H1 (cell line): ENCODE measurements around the gene PKDREJ. TPM values are rescaled to one million over a fixed set of nuclear protein-coding genes. Genes with fewer than 3 reads are reported as not detected.

ENCODE experiments used
- CTCF ChIA-PET: fragments of 300-600 bp; sonication (Branson Sonifier 250); formaldehyde crosslinking; loops from one replicate; lab custom pipeline; 2021; ENCODE audit not compliant: partially characterized antibody; lab: Charles Lee
- POLR2A ChIA-PET: fragments of 300-600 bp; sonication (Branson Sonifier 250); formaldehyde crosslinking; loops from one replicate; lab custom pipeline; 2021; ENCODE audit warnings: inconsistent platforms; ENCODE audit not compliant: partially characterized antibody; lab: Charles Lee
- DNase-seq, 2 experiments: peaks; one replicate each; pipeline versions ENCODE4 v3.0.0 to v3.0.0-alpha.2; 2010 to 2022; ENCODE audit warnings: low spot score in 2 of 2, low read depth in 1 of 2, mixed read lengths in 1 of 2
- FAIRE-seq: peaks from 2 replicates; lab custom pipeline; 2011; peaks lifted over from hg19 to GRCh38; lab: Jason Lieb, UNC
- H2AFZ ChIP-seq: 2 replicates; pipeline ENCODE4 v1.8.1; 2012; ENCODE audit warnings: low read length, inconsistent platforms
- H2AK5ac ChIP-seq: 2 replicates; pipeline ENCODE4 v1.6.1; 2013; ENCODE audit warnings: low read depth, low read length
- H2BK120ac ChIP-seq: replicated peaks from 2 replicates; pipeline ENCODE3; 2013; ENCODE audit warnings: low read depth, low read length, inconsistent platforms
- H2BK12ac ChIP-seq: 2 replicates; pipeline ENCODE4 v1.6.1; 2013; ENCODE audit warnings: low read depth, low read length
- H2BK15ac ChIP-seq: 2 replicates; pipeline ENCODE4 v1.6.1; 2013; ENCODE audit warnings: low read length
- H2BK20ac ChIP-seq: 2 replicates; pipeline ENCODE4 v1.6.1; 2013; ENCODE audit warnings: low read length
- H2BK5ac ChIP-seq: 2 replicates; pipeline ENCODE4 v1.6.1; 2013; ENCODE audit warnings: low read depth, low read length
- H3K14ac ChIP-seq: 2 replicates; pipeline ENCODE4 v1.6.1; 2013; ENCODE audit warnings: inconsistent platforms; ENCODE audit not compliant: insufficient read length
- H3K18ac ChIP-seq: 2 replicates; pipeline ENCODE4 v1.6.1; 2013; ENCODE audit warnings: low read length; ENCODE audit errors: extremely low read depth
- H3K23ac ChIP-seq: 2 replicates; pipeline ENCODE4 v1.6.1; 2013; ENCODE audit warnings: inconsistent platforms; ENCODE audit not compliant: insufficient read length
- H3K23me2 ChIP-seq: 2 replicates; pipeline ENCODE4 v1.6.1; 2013; ENCODE audit warnings: low read depth, low read length
- H3K27ac ChIP-seq: 2 replicates; pipeline ENCODE4 v1.6.1; 2011; ENCODE audit warnings: low read depth, low read length, inconsistent platforms
- H3K27me3 ChIP-seq, 4 experiments: replicated peaks in 1 of 4; 1 replicate in 1 of 4; 2 replicates in 3 of 4; pipeline versions ENCODE4 v1.6.1 to v1.8.1; 2011 to 2013; ENCODE audit warnings: low read length in 3 of 4, mild to moderate bottlenecking in 3 of 4, inconsistent platforms in 2 of 4, mixed read lengths in 2 of 4, moderate library complexity in 1 of 4; ENCODE audit not compliant: control insufficient read depth in 3 of 4, insufficient read depth in 3 of 4; ENCODE audit errors: extremely low read depth in 1 of 4
- H3K36me3 ChIP-seq, 4 experiments: 2 replicates each; pipeline versions ENCODE4 v1.6.1 to v1.8.1; 2011 to 2013; ENCODE audit warnings: mild to moderate bottlenecking in 4 of 4, low read length in 3 of 4, moderate library complexity in 2 of 4, control low read depth in 1 of 4, inconsistent platforms in 1 of 4; ENCODE audit not compliant: insufficient read depth in 4 of 4, control insufficient read depth in 2 of 4
- H3K4ac ChIP-seq: replicated peaks from 2 replicates; pipeline ENCODE3; 2013; ENCODE audit warnings: low read length, low read depth, mixed read lengths, inconsistent platforms; ENCODE audit not compliant: insufficient read length
- H3K4me1 ChIP-seq, 4 experiments: replicated peaks in 1 of 4; 1 replicate in 1 of 4; 2 replicates in 3 of 4; pipeline versions ENCODE4 v1.6.1 to v1.8.1; 2011 to 2013; ENCODE audit warnings: low read length in 3 of 4, inconsistent platforms in 2 of 4, mixed read lengths in 1 of 4; ENCODE audit not compliant: insufficient read depth in 4 of 4, control insufficient read depth in 3 of 4
- H3K4me2 ChIP-seq, 2 experiments: 2 replicates each; pipeline versions ENCODE4 v1.6.1 to v1.8.1; 2011 to 2013; ENCODE audit warnings: low read depth in 2 of 2, low read length in 2 of 2, control low read depth in 1 of 2, inconsistent platforms in 1 of 2, mild to moderate bottlenecking in 1 of 2; ENCODE audit not compliant: insufficient read depth in 1 of 2
- H3K4me3 ChIP-seq, 4 experiments: fragments of 200-600, 300-600 bp in 1 of 4; sonication (generic), shearing (Covaris generic), sonication (Bioruptor Twin) in 1 of 4; 2 replicates each; pipeline versions ENCODE4 v1.5.1 to v1.8.1; 2011 to 2016; ENCODE audit warnings: low read length in 4 of 4, low read depth in 3 of 4, control low read depth in 2 of 4, inconsistent platforms in 2 of 4, mild to moderate bottlenecking in 2 of 4, mixed read lengths in 1 of 4, moderate library complexity in 1 of 4; ENCODE audit not compliant: insufficient read depth in 2 of 4; ENCODE audit errors: extremely low read depth in 1 of 4
- H3K56ac ChIP-seq: replicated peaks from 2 replicates; pipeline ENCODE3; 2013; ENCODE audit warnings: low read depth, mild to moderate bottlenecking, mixed read lengths, low read length, inconsistent platforms; ENCODE audit not compliant: insufficient read length
- H3K79me1 ChIP-seq: 2 replicates; pipeline ENCODE4 v1.6.1; 2013; ENCODE audit warnings: low read depth, low read length, control low read depth
- H3K79me2 ChIP-seq, 2 experiments: 2 replicates each; pipeline versions ENCODE4 v1.6.1 to v1.8.1; 2012 to 2013; ENCODE audit warnings: low read length in 2 of 2, mild to moderate bottlenecking in 2 of 2, inconsistent platforms in 1 of 2; ENCODE audit not compliant: insufficient read depth in 2 of 2, control insufficient read depth in 1 of 2
- H3K9ac ChIP-seq, 4 experiments: replicated peaks in 1 of 4; 1 replicate in 1 of 4; 2 replicates in 3 of 4; pipeline versions ENCODE4 v1.6.1 to v1.8.1; 2011 to 2013; ENCODE audit warnings: low read depth in 3 of 4, low read length in 3 of 4, control low read depth in 2 of 4, mild to moderate bottlenecking in 2 of 4, moderate library complexity in 2 of 4, inconsistent platforms in 1 of 4; ENCODE audit errors: extremely low read depth in 1 of 4
- H3K9me3 ChIP-seq, 2 experiments: 2 replicates each; pipeline versions ENCODE4 v1.6.1 to v1.8.1; 2012 to 2013; ENCODE audit warnings: mild to moderate bottlenecking in 2 of 2, moderate library complexity in 2 of 2, control low read depth in 1 of 2, inconsistent platforms in 1 of 2, low read depth in 1 of 2, low read length in 1 of 2, mixed read lengths in 1 of 2; ENCODE audit not compliant: insufficient read depth in 2 of 2
- H4K20me1 ChIP-seq, 2 experiments: replicated peaks in 1 of 2; 2 replicates each; pipeline versions ENCODE3 to v1.8.1; 2011 to 2013; ENCODE audit warnings: inconsistent platforms in 2 of 2, low read length in 2 of 2, mild to moderate bottlenecking in 1 of 2; ENCODE audit not compliant: insufficient read depth in 2 of 2, control insufficient read depth in 1 of 2
- H4K5ac ChIP-seq: 2 replicates; pipeline ENCODE4 v1.6.1; 2013; ENCODE audit warnings: low read length, low read depth, mixed read lengths, inconsistent platforms; ENCODE audit not compliant: insufficient read length
- H4K8ac ChIP-seq: 2 replicates; pipeline ENCODE4 v1.8.0; 2013; ENCODE audit warnings: mild to moderate bottlenecking, moderate library complexity, low read length, inconsistent platforms; ENCODE audit not compliant: insufficient read depth; ENCODE audit errors: extremely low read depth
- H4K91ac ChIP-seq: replicated peaks from 2 replicates; pipeline ENCODE3; 2013; ENCODE audit warnings: low read length, mixed read lengths, inconsistent platforms; ENCODE audit not compliant: insufficient read length
- POLR2AphosphoS5 ChIP-seq: IDR thresholded peaks from 2 replicates; pipeline ENCODE4 v1.6.1; 2011; ENCODE audit warnings: low read depth, low read length
- TAF1 ChIP-seq: IDR thresholded peaks from 2 replicates; pipeline ENCODE4 v1.6.1; 2011; ENCODE audit warnings: mild to moderate bottlenecking, low read depth, low read length
- TCF12 ChIP-seq: IDR thresholded peaks from 2 replicates; pipeline ENCODE4 v1.6.1; 2011; ENCODE audit warnings: low read depth, mild to moderate bottlenecking, low read length
- WGBS, 2 experiments: shearing (Covaris generic) in 1 of 2; methylation state at CpG; one replicate each; pipeline versions ENCODE4 v1.1.6 to v1.1.7; 2013 to 2015; ENCODE audit warnings: low lambda C conversion rate in 2 of 2, mixed read lengths in 2 of 2, inconsistent platforms in 1 of 2, low coverage in 1 of 2, missing lambda C conversion rate in 1 of 2; ENCODE audit not compliant: insufficient replicate concordance in 2 of 2, insufficient coverage in 1 of 2, insufficient read length in 1 of 2; ENCODE audit errors: extremely low coverage in 1 of 2, missing lambda C conversion rate in 1 of 2; 5-methylcytosine and 5-hydroxymethylcytosine counted together
- polyA plus RNA-seq, 7 experiments: library from polyadenylated mRNA; depleted of rRNA in 3 of 7; stranded (reverse) in 5 of 7; unstranded in 2 of 7; fragments of >200 nt in 5 of 7; fragments of 200-250 nt in 2 of 7; gene quantifications; 1 replicate in 5 of 7; 2 replicates in 1 of 7; 4 replicates in 1 of 7; pipeline versions ENCODE4 v1.2.1 to v1.2.3, GENCODE V29; 2011 to 2013; ENCODE audit warnings: missing spikeins in 2 of 7, mixed read lengths in 2 of 7
- total RNA-seq: library from RNA; stranded (reverse); fragmentation: NEBNext Ultra II Directional; extraction: Animal tissue kit (Norgen Biotek cat#: 25700); gene quantifications from 2 replicates; pipeline ENCODE4 v1.2.1, GENCODE V29; 2021

Gene PKDREJ
- total and polyA plus RNA-seq, 2 of the 8 experiments (the other 6 are each of a cell fraction or from before 2014, with no cell fraction given), result 0.02 to 0.04 TPM

- Histone ChIP-seq H3K27me3 (no peaks in the 10 kb centered on the region; a peak in 1 of 7 replicates), H2BK120ac (no peak overlapping the region), H3K18ac (no peak overlapping the region), H2BK15ac (no peak overlapping the region), H4K5ac (no peak overlapping the region), H3K23me2 (no peaks in the 10 kb centered on the region), H2BK5ac (no peak overlapping the region), H3K4me1 (no peaks in the 10 kb centered on the region), H2AK5ac (no peak overlapping the region), H3K9ac (no peak overlapping the region), H3K4me2 (no peak overlapping the region), H3K79me2 (no peaks in the 10 kb centered on the region), H3K4ac (no peak overlapping the region), H3K4me3 (no peak overlapping the region), H3K23ac (no peak overlapping the region), H3K9me3 (no peaks in the 10 kb centered on the region), H4K8ac (no peak overlapping the region), H4K20me1 (no peaks in the 10 kb centered on the region)
- CTCF ChIA-PET, result interaction anchor here (1.0 kb wide), 1 partner anchor 109 kb away, joined by 4 read pairs; no protein-coding TSS in a partner anchor
- WGBS, 2 experiments, result 89% methylated on average over 10 of the region's 10 CpGs; no CpG with 5 or more reads in 1 of the 2 experiments
- TF ChIP-seq TCF12 (no peak), TAF1 (no peak), POLR2AphosphoS5 (no peak)
- TF ChIP-seq, all 59 proteins: peak for 0
- FAIRE-seq (no peak), DNase-seq (no peak)
- Histone ChIP-seq H4K91ac (no peak overlapping the region), H3K79me1 (no peaks in the 10 kb centered on the region), H2BK20ac (no peak overlapping the region), H3K56ac (no peak overlapping the region), H3K27ac (no peak overlapping the region), H2AFZ (no peak overlapping the region), H2BK12ac (no peak overlapping the region), H3K14ac (no peak overlapping the region), H3K36me3 (peaks cover 0 to 3% (median 0%) of the 10 kb centered on the region in 4 experiments; a peak in 1 of 8 replicates)
- POLR2A ChIA-PET, result no interaction called here
Observed at GRCh38 chr22:46242076-46242475, 21.1 kb downstream of the PKDREJ start.
